ENCODE data around the gene WDR91. TPM values are rescaled to one million over a fixed set of nuclear protein-coding genes. Genes with fewer than 3 reads are reported as not detected.

The WDR91 gene
- total RNA-seq, 1 donor from 2014 or later, result 9.1 TPM

GRCh38 chr7:135164357-135165061 lies 46.8 kb downstream of the WDR91 start:
- no peak for DNase-seq (ENCODE audit: extremely low read depth, low read depth, low spot score)

- no peak for DNase-seq (ENCODE audit: extremely low read depth, low read depth, low spot score)
Observed at GRCh38 chr7:135162382-135163001, 48.8 kb downstream of the WDR91 start.

GRCh38 chr7:135161669-135162068 lies 49.7 kb downstream of the WDR91 start:
- no peak for DNase-seq (ENCODE audit: extremely low read depth, low read depth, low spot score)

- no peak for DNase-seq (ENCODE audit: extremely low read depth, low read depth, low spot score)
Observed at GRCh38 chr7:135160858-135161653, 50.3 kb downstream of the WDR91 start.

GRCh38 chr7:135160098-135160857 lies 51.0 kb downstream of the WDR91 start:
- no peak for DNase-seq (ENCODE audit: extremely low read depth, low read depth, low spot score)

GRCh38 chr7:135159359-135160085 lies 51.8 kb downstream of the WDR91 start:
- DNase-seq (ENCODE audit: extremely low read depth, low read depth, low spot score), result no peak

- DNase-seq (ENCODE audit: extremely low read depth, low read depth, low spot score), result no peak
Observed at GRCh38 chr7:135158874-135159273, 52.5 kb downstream of the WDR91 start.

GRCh38 chr7:135158141-135158655 lies 53.1 kb downstream of the WDR91 start:
- no peak for DNase-seq (ENCODE audit: extremely low read depth, low read depth, low spot score)

- DNase-seq (ENCODE audit: extremely low read depth, low read depth, low spot score), result no peak
Observed at GRCh38 chr7:135156290-135156689, 55.0 kb downstream of the WDR91 start.

GRCh38 chr7:135154734-135155133 lies 56.6 kb downstream of the WDR91 start:
- DNase-seq (ENCODE audit: extremely low read depth, low read depth, low spot score), result no peak

GRCh38 chr7:135152442-135152841 lies 58.9 kb downstream of the WDR91 start:
- no peak for DNase-seq (ENCODE audit: extremely low read depth, low read depth, low spot score)

- no peak for DNase-seq (ENCODE audit: extremely low read depth, low read depth, low spot score)
Observed at GRCh38 chr7:135151533-135151932, 59.8 kb downstream of the WDR91 start.

- DNase-seq (ENCODE audit: extremely low read depth, low read depth, low spot score), result no peak
Observed at GRCh38 chr7:135151132-135151531, 60.2 kb downstream of the WDR91 start.

- DNase-seq (ENCODE audit: extremely low read depth, low read depth, low spot score), result no peak
Observed at GRCh38 chr7:135150072-135150782, 61.1 kb downstream of the WDR91 start.

- no peak for DNase-seq (ENCODE audit: extremely low read depth, low read depth, low spot score)
Observed at GRCh38 chr7:135147899-135148721, 63.2 kb downstream of the WDR91 start, which contains the start of gene TMEM140. TSS of gene TMEM140 (plus strand) at chr7:135148072. CDS start at chr7:135164442, 16,370 bp downstream.

- no peak for DNase-seq (ENCODE audit: extremely low read depth, low read depth, low spot score)
Observed at GRCh38 chr7:135147341-135147898, 63.9 kb downstream of the WDR91 start.

- peak; percentile 70 for DNase-seq (ENCODE audit: extremely low read depth, low read depth, low spot score)
Observed at GRCh38 chr7:135143885-135144668, 67.2 kb downstream of the WDR91 start.

All from glomerular endothelial cell (primary cell).